A549 treated with DMSO at 1 μM for 4 hours (cell line): ENCODE data around the gene FMNL3. TPM values are rescaled to one million over a fixed set of nuclear protein-coding genes. Genes with fewer than 3 reads are reported as not detected.

ENCODE experiments used
- total RNA-seq: library from RNA; stranded (reverse); fragments of 200-300 nt; extraction: Qiagen RNA extraction; gene quantifications from 5 replicates; pipeline ENCODE4 v1.2.3, GENCODE V29; 2022; ENCODE audit warnings: low read depth

Gene FMNL3, protein sequence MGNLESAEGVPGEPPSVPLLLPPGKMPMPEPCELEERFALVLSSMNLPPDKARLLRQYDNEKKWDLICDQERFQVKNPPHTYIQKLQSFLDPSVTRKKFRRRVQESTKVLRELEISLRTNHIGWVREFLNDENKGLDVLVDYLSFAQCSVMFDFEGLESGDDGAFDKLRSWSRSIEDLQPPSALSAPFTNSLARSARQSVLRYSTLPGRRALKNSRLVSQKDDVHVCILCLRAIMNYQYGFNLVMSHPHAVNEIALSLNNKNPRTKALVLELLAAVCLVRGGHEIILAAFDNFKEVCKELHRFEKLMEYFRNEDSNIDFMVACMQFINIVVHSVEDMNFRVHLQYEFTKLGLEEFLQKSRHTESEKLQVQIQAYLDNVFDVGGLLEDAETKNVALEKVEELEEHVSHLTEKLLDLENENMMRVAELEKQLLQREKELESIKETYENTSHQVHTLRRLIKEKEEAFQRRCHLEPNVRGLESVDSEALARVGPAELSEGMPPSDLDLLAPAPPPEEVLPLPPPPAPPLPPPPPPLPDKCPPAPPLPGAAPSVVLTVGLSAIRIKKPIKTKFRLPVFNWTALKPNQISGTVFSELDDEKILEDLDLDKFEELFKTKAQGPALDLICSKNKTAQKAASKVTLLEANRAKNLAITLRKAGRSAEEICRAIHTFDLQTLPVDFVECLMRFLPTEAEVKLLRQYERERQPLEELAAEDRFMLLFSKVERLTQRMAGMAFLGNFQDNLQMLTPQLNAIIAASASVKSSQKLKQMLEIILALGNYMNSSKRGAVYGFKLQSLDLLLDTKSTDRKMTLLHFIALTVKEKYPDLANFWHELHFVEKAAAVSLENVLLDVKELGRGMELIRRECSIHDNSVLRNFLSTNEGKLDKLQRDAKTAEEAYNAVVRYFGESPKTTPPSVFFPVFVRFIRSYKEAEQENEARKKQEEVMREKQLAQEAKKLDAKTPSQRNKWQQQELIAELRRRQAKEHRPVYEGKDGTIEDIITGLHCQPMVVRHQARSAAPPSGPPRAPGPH
- 1.6 to 2.5 TPM (median 1.8 TPM) in 5 replicates for total RNA-seq

GRCh38 chr12:49707128-49707811, at the start of gene FMNL3:
Gene FMNL3, minus strand, starts transcription at chr12:49707405. Its CDS starts 225 bp downstream, at chr12:49707180.

DNA sequence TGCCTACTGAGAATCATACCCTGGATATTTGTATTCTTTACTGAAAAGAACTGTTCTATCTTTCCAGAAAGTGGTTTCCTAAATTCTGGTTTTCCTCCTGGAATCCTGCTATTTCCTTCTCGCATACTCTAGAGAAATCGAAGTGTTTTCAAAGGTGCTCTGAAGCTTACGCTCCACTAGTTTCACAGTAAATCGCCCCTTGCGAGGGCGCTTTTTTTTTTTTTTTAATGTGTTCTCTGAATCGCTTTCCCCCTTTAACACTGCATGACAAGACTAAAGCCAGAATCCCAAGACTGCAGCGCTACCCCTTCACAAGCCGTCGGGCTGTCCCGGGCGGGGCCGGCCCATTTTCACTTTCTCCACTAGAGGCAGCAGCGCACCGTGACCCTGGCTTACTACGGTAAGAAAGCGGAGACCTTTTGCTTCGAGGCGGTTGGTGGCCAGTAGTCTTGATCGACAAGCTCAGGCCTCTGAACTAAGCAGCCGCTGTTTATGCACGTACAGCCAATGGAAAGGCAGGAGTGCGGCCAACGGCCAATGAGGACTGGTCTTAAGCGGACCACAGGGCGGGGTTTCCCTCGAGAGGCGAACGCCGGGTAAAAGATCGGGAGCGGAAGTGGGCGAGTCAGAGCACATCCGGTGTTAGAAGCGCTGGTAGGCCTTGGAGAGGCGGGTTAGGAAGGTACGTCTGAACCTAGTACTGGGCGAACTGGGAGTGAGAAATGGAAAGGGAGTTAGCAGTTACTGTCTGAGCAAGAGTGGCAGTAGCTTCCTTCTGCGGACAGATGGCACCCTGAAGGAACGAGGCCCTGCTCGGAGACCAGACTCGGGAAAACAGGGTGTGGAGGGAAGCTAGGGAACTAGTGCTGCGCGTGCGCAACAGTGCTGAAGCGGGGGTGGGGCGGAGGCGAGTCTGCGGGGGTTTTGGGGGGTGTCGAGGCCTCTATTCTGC, 34.0 kb upstream of the FMNL3 start, which contains the start of gene TMBIM6:
TSS of gene TMBIM6 (plus strand) at position 628 of the 952 bp plus-strand sequence. CDS start 10,937 bp downstream, outside the sequence.

GRCh38 chr12:49623142-49623904, 83.9 kb downstream of the FMNL3 start, which contains the start of gene PRPF40B:
Gene PRPF40B, plus strand, starts transcription at chr12:49623561. Its CDS starts 30 bp downstream, at chr12:49623591.

GRCh38 chr12:49605539-49605938, 101.7 kb downstream of the FMNL3 start, which contains the start of gene FAM186B:
Gene FAM186B, minus strand, starts transcription at chr12:49605639. Its CDS starts 162 bp downstream, at chr12:49605477.

Other genes starting within 250 kb of the FMNL3 start
- 2.6 to 3.3 TPM (median 3.0 TPM) in 5 replicates for gene KCNH3, start 168.4 kb downstream of the FMNL3 start, total RNA-seq
- gene MCRS1, start 139.3 kb downstream of the FMNL3 start, total RNA-seq: 62.7 to 71.4 TPM (median 66.5 TPM) in 5 replicates
- 0.08 to 0.16 TPM (median 0.12 TPM) in 5 replicates for gene FAM186B, start 101.8 kb downstream of the FMNL3 start, total RNA-seq
- 6.1 to 7.9 TPM (median 6.9 TPM) in 5 replicates for gene PRPF40B, start 83.8 kb downstream of the FMNL3 start, total RNA-seq
- 423 to 517 TPM (median 494 TPM) in 5 replicates for gene TMBIM6, start 34.2 kb upstream of the FMNL3 start, total RNA-seq
- 7.1 to 9.5 TPM (median 7.8 TPM) in 5 replicates for gene NCKAP5L, start 121.0 kb upstream of the FMNL3 start, total RNA-seq
- 4.7 to 5.9 TPM (median 4.8 TPM) in 5 replicates for gene BCDIN3D, start 135.7 kb upstream of the FMNL3 start, total RNA-seq
- gene FAIM2, start 196.5 kb upstream of the FMNL3 start, total RNA-seq: 0.04 to 0.16 TPM in 2 of 5 replicates, not detected in the others
- not detected in 5 replicates for gene AQP2, start 243.3 kb upstream of the FMNL3 start, total RNA-seq